SK-N-SH (cell line): ENCODE results near the gene MACROD2. TPM values are rescaled to one million over a fixed set of nuclear protein-coding genes. Genes with fewer than 3 reads are reported as not detected.

Experiments
- CTCF ChIA-PET: fragments of 300-600, 350-600 bp; formaldehyde crosslinking; extraction: SDS; loops from one replicate; lab custom pipeline; 2021; lab: Yijun Ruan, JAX
- POLR2A ChIA-PET: fragments of 350-600 bp; sonication (Branson Sonifier 250); formaldehyde crosslinking; extraction: SDS; loops from one replicate; lab custom pipeline; 2020; ENCODE audit warnings: antibody characterized with exemption, inconsistent platforms; lab: Yijun Ruan, JAX
- DNase-seq: peaks from one replicate; pipeline ENCODE4 v3.0.0; 2012
- H2AFZ ChIP-seq: fragments of 200-600 bp; sonication (generic); 2 replicates; pipeline ENCODE4 v1.8.1; 2016; ENCODE audit warnings: antibody characterized with exemption, mild to moderate bottlenecking, low read depth
- H3F3A ChIP-seq: fragments of 200-600 bp; sonication (generic); replicated peaks from 2 replicates; pipeline ENCODE3; 2016; ENCODE audit warnings: antibody characterized with exemption, mild to moderate bottlenecking; ENCODE audit not compliant: insufficient read depth
- H3K27ac ChIP-seq, 2 experiments: fragments of 200-500 bp in 1 of 2; fragments of 200-600 bp in 1 of 2; sonication (Bioruptor generic) in 1 of 2; sonication (generic), shearing (Covaris generic) in 1 of 2; 2 replicates each; pipeline versions ENCODE4 v1.5.1 to v1.6.1; 2014 to 2016; ENCODE audit warnings: low read depth in 2 of 2, inconsistent platforms in 1 of 2, low read length in 1 of 2, mild to moderate bottlenecking in 1 of 2, mixed read lengths in 1 of 2
- H3K27me3 ChIP-seq: fragments of 200-600 bp; sonication (generic), shearing (Covaris generic); 2 replicates; pipeline ENCODE4 v1.6.1; 2016; ENCODE audit warnings: mixed run types; ENCODE audit not compliant: insufficient read depth
- H3K36me3 ChIP-seq, 2 experiments: fragments of 200-500 bp in 1 of 2; fragments of 200-600 bp in 1 of 2; sonication (Bioruptor generic) in 1 of 2; sonication (generic) in 1 of 2; replicated peaks in 1 of 2; 2 replicates each; pipeline versions ENCODE3 to v1.5.1; 2014 to 2016; ENCODE audit warnings: low read length in 1 of 2, mild to moderate bottlenecking in 1 of 2; ENCODE audit not compliant: insufficient read depth in 2 of 2, control insufficient read depth in 1 of 2
- H3K4me1 ChIP-seq, 2 experiments: fragments of 200-500 bp in 1 of 2; fragments of 200-600 bp in 1 of 2; sonication (Bioruptor generic) in 1 of 2; sonication (generic), shearing (Covaris generic) in 1 of 2; 2 replicates each; pipeline versions ENCODE4 v1.5.1 to v1.6.1; 2014 to 2016; ENCODE audit warnings: low read depth in 1 of 2, low read length in 1 of 2, mixed run types in 1 of 2; ENCODE audit not compliant: insufficient read depth in 2 of 2, control insufficient read depth in 1 of 2
- H3K4me2 ChIP-seq: fragments of 200-600 bp; sonication (generic), shearing (Covaris generic); 2 replicates; pipeline ENCODE4 v1.6.1; 2017; ENCODE audit warnings: mixed run types
- H3K4me3 ChIP-seq, 2 experiments: fragments of 200-500 bp in 1 of 2; fragments of 200-600 bp in 1 of 2; sonication (Bioruptor generic) in 1 of 2; sonication (generic), shearing (Covaris generic) in 1 of 2; 2 replicates each; pipeline versions ENCODE4 v1.5.1 to v1.8.1; 2014 to 2016; ENCODE audit warnings: low read depth in 2 of 2, inconsistent platforms in 1 of 2, low read length in 1 of 2, mild to moderate bottlenecking in 1 of 2, mixed read lengths in 1 of 2, moderate library complexity in 1 of 2
- H3K79me2 ChIP-seq: fragments of 200-600 bp; sonication (generic); 2 replicates; pipeline ENCODE4 v1.8.1; 2017; ENCODE audit warnings: mild to moderate bottlenecking; ENCODE audit not compliant: insufficient read depth
- H3K9ac ChIP-seq: fragments of 200-600 bp; sonication (generic); 2 replicates; pipeline ENCODE4 v1.6.1; 2017; ENCODE audit warnings: mixed run types
- H3K9me2 ChIP-seq: fragments of 200-600 bp; sonication (generic); 2 replicates; pipeline ENCODE4 v1.6.1; 2017; ENCODE audit warnings: mixed run types
- H3K9me3 ChIP-seq: fragments of 200-600 bp; sonication (generic); 2 replicates; pipeline ENCODE4 v1.6.1; 2017; ENCODE audit warnings: mixed run types, mild to moderate bottlenecking, moderate library complexity
- H4K20me1 ChIP-seq: fragments of 200-600 bp; sonication (generic); 2 replicates; pipeline ENCODE4 v1.6.1; 2017; ENCODE audit warnings: mild to moderate bottlenecking, mixed run types; ENCODE audit not compliant: insufficient read depth
- FOXJ3 ChIP-seq: sonication (generic); formaldehyde crosslinking; IDR thresholded peaks from 2 replicates; pipeline ENCODE4 v1.5.1; 2020; ENCODE audit warnings: mild to moderate bottlenecking, missing genetic modification reagents
- GATA2 ChIP-seq: sonication (generic); formaldehyde crosslinking; IDR thresholded peaks from 2 replicates; pipeline ENCODE4 v1.5.0; 2020; ENCODE audit warnings: mild to moderate bottlenecking, missing genetic modification reagents
- MEF2A ChIP-seq: IDR thresholded peaks from 2 replicates; pipeline ENCODE4 v1.4.0; 2012; ENCODE audit warnings: low read depth, borderline replicate concordance
- NFIC ChIP-seq: IDR thresholded peaks from 2 replicates; pipeline ENCODE4 v1.4.0; 2012; ENCODE audit warnings: borderline replicate concordance
- POLR2AphosphoS5 ChIP-seq: IDR thresholded peaks from 2 replicates; pipeline ENCODE4 v1.6.1; 2012; ENCODE audit warnings: low read depth, low read length
- RAD21 ChIP-seq: IDR thresholded peaks from 2 replicates; pipeline ENCODE4 v1.6.1; 2012; ENCODE audit warnings: mild to moderate bottlenecking, low read length
- REST ChIP-seq: IDR thresholded peaks from 2 replicates; pipeline ENCODE4 v1.6.1; 2012; ENCODE audit warnings: mild to moderate bottlenecking, low read depth, low read length, moderate library complexity
- RFX5 ChIP-seq: IDR thresholded peaks from 2 replicates; pipeline ENCODE4 v1.6.1; 2012; ENCODE audit warnings: mild to moderate bottlenecking, improper control_type of control experiment, low read length
- SMC3 ChIP-seq: IDR thresholded peaks from 2 replicates; pipeline ENCODE4 v1.6.1; 2012; ENCODE audit warnings: low read depth, low read length, improper control_type of control experiment
- TAF1 ChIP-seq: IDR thresholded peaks from 2 replicates; pipeline ENCODE4 v1.6.1; 2012; ENCODE audit warnings: low read depth, mild to moderate bottlenecking, low read length, moderate library complexity, borderline replicate concordance
- TEAD4 ChIP-seq: IDR thresholded peaks from 2 replicates; pipeline ENCODE4 v1.4.0; 2012; ENCODE audit warnings: mild to moderate bottlenecking, borderline replicate concordance; ENCODE audit not compliant: insufficient read depth
- USF1 ChIP-seq: IDR thresholded peaks from 2 replicates; pipeline ENCODE4 v1.4.0; 2012; ENCODE audit warnings: low read depth, borderline replicate concordance
- WGBS: methylation state at CpG from one replicate; pipeline ENCODE4 v1.1.6; 2017; ENCODE audit warnings: low lambda C conversion rate; 5-methylcytosine and 5-hydroxymethylcytosine counted together
- polyA plus RNA-seq, 3 experiments: library from polyadenylated mRNA; depleted of rRNA; stranded (reverse); fragments of >200 nt; gene quantifications; 2 replicates each; pipeline ENCODE4 v1.2.3, GENCODE V29; 2012
- TF ChIP-seq, protein P1 (sequence below): IDR thresholded peaks from 2 replicates; pipeline ENCODE4 v1.4.0; 2012; ENCODE audit warnings: low read depth
- TF ChIP-seq, protein P2 (sequence below): fragments of 150-350 bp; IDR thresholded peaks from 2 replicates; pipeline ENCODE4 v1.6.1; 2017; ENCODE audit warnings: antibody characterized with exemption, low read length, low read depth, borderline replicate concordance

MACROD2 gene
- polyA plus RNA-seq, 1 of the 3 experiments (the other 2 are of a cell fraction): 0.33 TPM

- 61% methylated on average over 2 of the region's 2 CpGs for WGBS
- CTCF ChIA-PET: no interaction called here
Observed at GRCh38 chr20:14758356-14758755, 763.0 kb downstream of the MACROD2 start.

More at GRCh38 chr20:14758356-14758755, 763.0 kb downstream of the MACROD2 start:
- Histone ChIP-seq H3K9me3 (no peaks in the 10 kb centered on the region), H3K27ac (no peak overlapping the region), H3K27me3 (no peaks in the 10 kb centered on the region), H3K36me3 (no peaks in the 10 kb centered on the region), H3K9me2 (no peaks in the 10 kb centered on the region), H4K20me1 (no peaks in the 10 kb centered on the region), H3K4me2 (no peak overlapping the region), H3K79me2 (no peaks in the 10 kb centered on the region), H3F3A (no peaks in the 10 kb centered on the region), H2AFZ (no peak overlapping the region), H3K9ac (no peak overlapping the region), H3K4me1 (no peaks in the 10 kb centered on the region), H3K4me3 (no peak overlapping the region)
- TF ChIP-seq USF1 (no peak), FOXJ3 (CRISPR knock-in tag) (no peak), REST (no peak), NFIC (no peak), GATA2 (no peak), TEAD4 (no peak), RFX5 (no peak), RAD21 (no peak), POLR2AphosphoS5 (no peak), TAF1 (no peak), SMC3 (no peak), MEF2A (no peak)
- TF ChIP-seq, protein P1, sequence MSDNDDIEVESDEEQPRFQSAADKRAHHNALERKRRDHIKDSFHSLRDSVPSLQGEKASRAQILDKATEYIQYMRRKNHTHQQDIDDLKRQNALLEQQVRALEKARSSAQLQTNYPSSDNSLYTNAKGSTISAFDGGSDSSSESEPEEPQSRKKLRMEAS: no peak
- TF ChIP-seq, protein P2, sequence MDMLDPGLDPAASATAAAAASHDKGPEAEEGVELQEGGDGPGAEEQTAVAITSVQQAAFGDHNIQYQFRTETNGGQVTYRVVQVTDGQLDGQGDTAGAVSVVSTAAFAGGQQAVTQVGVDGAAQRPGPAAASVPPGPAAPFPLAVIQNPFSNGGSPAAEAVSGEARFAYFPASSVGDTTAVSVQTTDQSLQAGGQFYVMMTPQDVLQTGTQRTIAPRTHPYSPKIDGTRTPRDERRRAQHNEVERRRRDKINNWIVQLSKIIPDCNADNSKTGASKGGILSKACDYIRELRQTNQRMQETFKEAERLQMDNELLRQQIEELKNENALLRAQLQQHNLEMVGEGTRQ: no peak
- POLR2A ChIA-PET: no interaction called here
- DNase-seq: no peak
